HFFc6 (cell line): Measurements from ENCODE around the gene TAX1BP1. TPM values are rescaled to one million over a fixed set of nuclear protein-coding genes. Genes with fewer than 3 reads are reported as not detected.

Experiments used
- DNase-seq: peaks from one replicate; pipeline ENCODE4 v3.0.0-alpha.2; 2018
- H3K27ac Mint-ChIP-seq: 2 replicates; pipeline ENCODE4 v1.8.0; 2020; ENCODE audit warnings: mild to moderate bottlenecking, mixed read lengths
- H3K27me3 Mint-ChIP-seq: 2 replicates; pipeline ENCODE4 v1.8.0; 2021; ENCODE audit warnings: mild to moderate bottlenecking, moderate library complexity, mixed read lengths; ENCODE audit not compliant: insufficient read depth
- H3K36me3 Mint-ChIP-seq: 2 replicates; pipeline ENCODE4 v1.8.0; 2021; ENCODE audit warnings: low read depth, mixed read lengths
- H3K4me1 Mint-ChIP-seq: 2 replicates; pipeline ENCODE4 v1.8.0; 2020; ENCODE audit warnings: low read depth, mixed read lengths
- H3K4me3 Mint-ChIP-seq: 2 replicates; pipeline ENCODE4 v1.8.0; 2020; ENCODE audit warnings: mild to moderate bottlenecking, moderate library complexity, mixed read lengths
- H3K9me3 Mint-ChIP-seq: 2 replicates; pipeline ENCODE4 v1.8.0; 2020; ENCODE audit warnings: mild to moderate bottlenecking, mixed read lengths
- total RNA-seq, 6 experiments: library from RNA; stranded (reverse); fragmentation: NEBNext Ultra II Directional; extraction: Animal tissue kit (Norgen Biotek cat#: 25700); gene quantifications; 2 replicates in 1 of 6; 3 replicates in 5 of 6; pipeline ENCODE4 v1.2.3, GENCODE V29; 2021
- TF ChIP-seq, protein P1 (sequence below): fragments of 200-600 bp; sonication (generic); IDR thresholded peaks from 2 replicates; pipeline ENCODE4 v1.5.0; 2021; ENCODE audit warnings: antibody characterized with exemption, mild to moderate bottlenecking

The TAX1BP1 gene
- total RNA-seq, 6 experiments from 2014 or later = 106 to 138 (median 120) TPM

DNA sequence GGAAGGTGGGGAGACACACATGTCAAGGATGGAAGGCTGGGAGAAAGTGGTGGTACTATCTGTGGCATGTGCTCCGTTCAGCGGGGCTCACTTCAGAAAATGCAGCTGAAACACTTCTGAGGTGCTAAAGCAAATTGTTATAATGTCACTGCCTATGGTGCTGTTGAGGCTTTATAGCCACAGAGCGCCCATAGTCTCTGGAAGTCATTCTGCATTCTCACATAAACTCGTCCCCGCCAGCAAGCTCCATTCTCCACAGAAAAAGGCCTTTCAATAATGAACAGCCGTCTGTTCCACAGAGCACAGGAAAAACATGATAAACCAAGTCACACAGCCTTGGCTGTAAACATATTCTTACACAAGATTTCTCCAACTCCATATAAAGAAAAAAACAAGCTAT lies 131.9 kb downstream of the TAX1BP1 start:
- peaks cover 16% of the 10 kb centered on the region; the same call in 1 of the 2 replicates for H3K36me3 Mint-ChIP-seq
- TF ChIP-seq, protein P1, sequence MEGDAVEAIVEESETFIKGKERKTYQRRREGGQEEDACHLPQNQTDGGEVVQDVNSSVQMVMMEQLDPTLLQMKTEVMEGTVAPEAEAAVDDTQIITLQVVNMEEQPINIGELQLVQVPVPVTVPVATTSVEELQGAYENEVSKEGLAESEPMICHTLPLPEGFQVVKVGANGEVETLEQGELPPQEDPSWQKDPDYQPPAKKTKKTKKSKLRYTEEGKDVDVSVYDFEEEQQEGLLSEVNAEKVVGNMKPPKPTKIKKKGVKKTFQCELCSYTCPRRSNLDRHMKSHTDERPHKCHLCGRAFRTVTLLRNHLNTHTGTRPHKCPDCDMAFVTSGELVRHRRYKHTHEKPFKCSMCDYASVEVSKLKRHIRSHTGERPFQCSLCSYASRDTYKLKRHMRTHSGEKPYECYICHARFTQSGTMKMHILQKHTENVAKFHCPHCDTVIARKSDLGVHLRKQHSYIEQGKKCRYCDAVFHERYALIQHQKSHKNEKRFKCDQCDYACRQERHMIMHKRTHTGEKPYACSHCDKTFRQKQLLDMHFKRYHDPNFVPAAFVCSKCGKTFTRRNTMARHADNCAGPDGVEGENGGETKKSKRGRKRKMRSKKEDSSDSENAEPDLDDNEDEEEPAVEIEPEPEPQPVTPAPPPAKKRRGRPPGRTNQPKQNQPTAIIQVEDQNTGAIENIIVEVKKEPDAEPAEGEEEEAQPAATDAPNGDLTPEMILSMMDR = no peak
- no peak overlapping the region for H3K4me3 Mint-ChIP-seq
- DNase-seq = no peak
- H3K27me3 Mint-ChIP-seq = peaks cover 2% of the 10 kb centered on the region; the same call in 1 of the 2 replicates
- no peak overlapping the region for H3K27ac Mint-ChIP-seq
- H3K4me1 Mint-ChIP-seq = peaks cover 24% of the 10 kb centered on the region
- H3K9me3 Mint-ChIP-seq = no peaks in the 10 kb centered on the region

- no peak overlapping the region for H3K27ac Mint-ChIP-seq
- TF ChIP-seq, protein P1 = no peak
- no peak overlapping the region for H3K4me3 Mint-ChIP-seq
- H3K9me3 Mint-ChIP-seq = no peaks in the 10 kb centered on the region
- H3K4me1 Mint-ChIP-seq = peaks cover 24% of the 10 kb centered on the region
- H3K27me3 Mint-ChIP-seq = peaks cover 2% of the 10 kb centered on the region; the same call in 1 of the 2 replicates
- peaks cover 14% of the 10 kb centered on the region for H3K36me3 Mint-ChIP-seq
- DNase-seq = no peak
Observed at GRCh38 chr7:27872356-27873275, 132.7 kb downstream of the TAX1BP1 start.

GRCh38 chr7:27873981-27874957 lies 134.3 kb downstream of the TAX1BP1 start:
- peaks cover 2% of the 10 kb centered on the region; the same call in 1 of the 2 replicates for H3K27me3 Mint-ChIP-seq
- H3K4me1 Mint-ChIP-seq = peaks cover 13% of the 10 kb centered on the region
- no peaks in the 10 kb centered on the region for H3K9me3 Mint-ChIP-seq
- no peak for DNase-seq
- H3K36me3 Mint-ChIP-seq = peaks cover 8% of the 10 kb centered on the region
- H3K27ac Mint-ChIP-seq = no peak overlapping the region
- TF ChIP-seq, protein P1 = no peak
- no peak overlapping the region for H3K4me3 Mint-ChIP-seq

DNA sequence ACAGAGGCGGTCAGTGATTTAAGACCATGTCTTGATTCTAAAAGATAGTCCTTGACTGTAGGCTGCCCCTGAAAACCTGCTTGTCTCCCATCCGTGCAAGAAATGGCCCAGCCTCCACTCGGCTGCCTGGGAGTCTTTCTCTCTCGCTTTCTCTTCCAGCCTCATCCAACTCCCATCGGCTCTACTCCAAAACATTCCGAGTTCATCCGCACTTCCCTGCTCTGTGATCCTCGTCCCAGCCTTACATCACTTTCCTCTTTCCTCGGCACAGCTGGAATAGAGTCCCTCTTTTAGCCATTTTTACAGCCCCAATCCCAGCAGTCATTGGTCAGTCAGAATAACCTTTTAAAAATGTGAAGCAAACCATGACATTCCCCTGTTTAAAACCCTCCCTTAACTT lies 135.1 kb downstream of the TAX1BP1 start:
- Mint-ChIP-seq H3K36me3 (peaks cover 8% of the 10 kb centered on the region), H3K9me3 (no peaks in the 10 kb centered on the region), H3K27me3 (peaks cover 2% of the 10 kb centered on the region; the same call in 1 of the 2 replicates), H3K27ac (no peak overlapping the region), H3K4me3 (no peak overlapping the region), H3K4me1 (peaks cover 13% of the 10 kb centered on the region)
- DNase-seq = no peak
- TF ChIP-seq, protein P1 = no peak

- Mint-ChIP-seq H3K27ac (no peak overlapping the region), H3K9me3 (no peaks in the 10 kb centered on the region), H3K27me3 (peaks cover 2% of the 10 kb centered on the region; the same call in 1 of the 2 replicates), H3K4me1 (peaks cover 13% of the 10 kb centered on the region), H3K36me3 (peaks cover 8% of the 10 kb centered on the region), H3K4me3 (no peak overlapping the region)
- no peak for DNase-seq
- TF ChIP-seq, protein P1 = no peak
Observed at GRCh38 chr7:27875832-27876231, 135.9 kb downstream of the TAX1BP1 start.
